HG03159 (cell line): ENCODE measurements around the gene ERVH48-1.
"Not testable (repeated sequence)": the region's sequence is repeated elsewhere in the genome, so short reads cannot be mapped to it uniquely, and the experiment has no call there.

Source experiments
- ATAC-seq: cut with Tn5 transposase; IDR thresholded peaks from one replicate; pipeline ENCODE4 v1.9.1; 2021; ENCODE audit warnings: mild to moderate bottlenecking, moderate library complexity; ENCODE audit not compliant: unreplicated experiment

ERVH48-1 gene

GRCh38 chr21:42911920-42912319, 13.5 kb downstream of the ERVH48-1 start:
- not testable (repeated sequence) for ATAC-seq

GRCh38 chr21:42908484-42908883, 16.9 kb downstream of the ERVH48-1 start:
- not testable (repeated sequence) for ATAC-seq

- no peak for ATAC-seq
Measured at GRCh38 chr21:42906233-42906632, 19.2 kb downstream of the ERVH48-1 start.

- no peak for ATAC-seq
Measured at GRCh38 chr21:42905195-42905594, 20.2 kb downstream of the ERVH48-1 start.

GRCh38 chr21:42903817-42904216, 21.6 kb downstream of the ERVH48-1 start:
- ATAC-seq = no peak

GRCh38 chr21:42900446-42900845, 25.0 kb downstream of the ERVH48-1 start:
- no peak for ATAC-seq

GRCh38 chr21:42892931-42893755, 32.3 kb downstream of the ERVH48-1 start, which contains the start of gene NDUFV3:
NDUFV3 (plus strand) TSS chr21:42893309; CDS start chr21:42893334, 25 bp downstream.
- ATAC-seq = peak; percentile 89

- peak; percentile 26 for ATAC-seq
Measured at GRCh38 chr21:42892582-42892930, 32.9 kb downstream of the ERVH48-1 start.

GRCh38 chr21:42887326-42887725, 38.1 kb downstream of the ERVH48-1 start:
- ATAC-seq = no peak

- ATAC-seq = no peak
Measured at GRCh38 chr21:42883921-42884320, 41.5 kb downstream of the ERVH48-1 start.

GRCh38 chr21:42880352-42880751, 45.1 kb downstream of the ERVH48-1 start:
- no peak for ATAC-seq

GRCh38 chr21:42878993-42879787, 46.2 kb downstream of the ERVH48-1 start, which contains the start of gene WDR4:
WDR4 (minus strand) TSS chr21:42879539; CDS start chr21:42879495, 44 bp downstream.
- peak; percentile 82 for ATAC-seq

- ATAC-seq = peak; percentile 23
Measured at GRCh38 chr21:42878678-42878992, 46.8 kb downstream of the ERVH48-1 start.

GRCh38 chr21:42875811-42876210, 49.6 kb downstream of the ERVH48-1 start:
- not testable (repeated sequence) for ATAC-seq

- ATAC-seq = no peak
Measured at GRCh38 chr21:42873096-42873495, 52.3 kb downstream of the ERVH48-1 start.

GRCh38 chr21:42868196-42868595, 57.2 kb downstream of the ERVH48-1 start:
- ATAC-seq = no peak
